H1 (cell line): ENCODE measurements around the gene HGFAC. TPM values are rescaled to one million over a fixed set of nuclear protein-coding genes. Genes with fewer than 3 reads are reported as not detected.

Source experiments
- CHD2 ChIP-seq: IDR thresholded peaks from 2 replicates; pipeline ENCODE4 v1.6.1; 2012; ENCODE audit warnings: low read length, improper control_type of control experiment
- GABPA ChIP-seq: IDR thresholded peaks from 2 replicates; pipeline ENCODE4 v1.6.1; 2011; ENCODE audit warnings: mild to moderate bottlenecking, low read length, moderate library complexity, borderline replicate concordance; ENCODE audit not compliant: insufficient read depth
- PHF8 ChIP-seq: fragments of 200-600 bp; sonication (generic); conservative IDR thresholded peaks from 2 replicates; pipeline ENCODE4 v1.7.1; 2012; ENCODE audit warnings: low read depth, mild to moderate bottlenecking, inconsistent platforms, low read length, moderate library complexity
- RFX5 ChIP-seq: IDR thresholded peaks from 2 replicates; pipeline ENCODE4 v1.6.1; 2011; ENCODE audit warnings: low read depth, low read length, improper control_type of control experiment, borderline replicate concordance
- RXRA ChIP-seq: IDR thresholded peaks from 2 replicates; pipeline ENCODE4 v1.6.1; 2011; ENCODE audit warnings: low read depth, mild to moderate bottlenecking, low read length, moderate library complexity; ENCODE audit not compliant: insufficient read depth
- SIN3A ChIP-seq, 2 experiments: IDR thresholded peaks in 1 of 2; conservative IDR thresholded peaks in 1 of 2; 2 replicates each; pipeline ENCODE4 v1.6.1; 2011 to 2012; ENCODE audit warnings: low read length in 2 of 2, improper control_type of control experiment in 1 of 2, low read depth in 1 of 2, mild to moderate bottlenecking in 1 of 2
- SIRT6 ChIP-seq: IDR thresholded peaks from one replicate; pipeline ENCODE4 v1.7.1; 2012; ENCODE audit warnings: low read length, inconsistent platforms
- SP4 ChIP-seq: IDR thresholded peaks from 2 replicates; pipeline ENCODE4 v1.6.1; 2012; ENCODE audit warnings: low read length, inconsistent platforms
- ZNF274 ChIP-seq: IDR thresholded peaks from 2 replicates; pipeline ENCODE4 v1.7.0; 2012; ENCODE audit warnings: low read length, borderline replicate concordance; ENCODE audit errors: extremely low read depth
- polyA plus RNA-seq, 7 experiments: library from polyadenylated mRNA; depleted of rRNA in 3 of 7; stranded (reverse) in 5 of 7; unstranded in 2 of 7; fragments of >200 nt in 5 of 7; fragments of 200-250 nt in 2 of 7; gene quantifications; 1 replicate in 5 of 7; 2 replicates in 1 of 7; 4 replicates in 1 of 7; pipeline versions ENCODE4 v1.2.1 to v1.2.3, GENCODE V29; 2011 to 2013; ENCODE audit warnings: missing spikeins in 2 of 7, mixed read lengths in 2 of 7
- total RNA-seq: library from RNA; stranded (reverse); fragmentation: NEBNext Ultra II Directional; extraction: Animal tissue kit (Norgen Biotek cat#: 25700); gene quantifications from 2 replicates; pipeline ENCODE4 v1.2.1, GENCODE V29; 2021

HGFAC gene
- total and polyA plus RNA-seq, 2 of the 8 experiments (the other 6 are each of a cell fraction or from before 2014, with no cell fraction given), result 0.14 to 0.15 TPM

DNA sequence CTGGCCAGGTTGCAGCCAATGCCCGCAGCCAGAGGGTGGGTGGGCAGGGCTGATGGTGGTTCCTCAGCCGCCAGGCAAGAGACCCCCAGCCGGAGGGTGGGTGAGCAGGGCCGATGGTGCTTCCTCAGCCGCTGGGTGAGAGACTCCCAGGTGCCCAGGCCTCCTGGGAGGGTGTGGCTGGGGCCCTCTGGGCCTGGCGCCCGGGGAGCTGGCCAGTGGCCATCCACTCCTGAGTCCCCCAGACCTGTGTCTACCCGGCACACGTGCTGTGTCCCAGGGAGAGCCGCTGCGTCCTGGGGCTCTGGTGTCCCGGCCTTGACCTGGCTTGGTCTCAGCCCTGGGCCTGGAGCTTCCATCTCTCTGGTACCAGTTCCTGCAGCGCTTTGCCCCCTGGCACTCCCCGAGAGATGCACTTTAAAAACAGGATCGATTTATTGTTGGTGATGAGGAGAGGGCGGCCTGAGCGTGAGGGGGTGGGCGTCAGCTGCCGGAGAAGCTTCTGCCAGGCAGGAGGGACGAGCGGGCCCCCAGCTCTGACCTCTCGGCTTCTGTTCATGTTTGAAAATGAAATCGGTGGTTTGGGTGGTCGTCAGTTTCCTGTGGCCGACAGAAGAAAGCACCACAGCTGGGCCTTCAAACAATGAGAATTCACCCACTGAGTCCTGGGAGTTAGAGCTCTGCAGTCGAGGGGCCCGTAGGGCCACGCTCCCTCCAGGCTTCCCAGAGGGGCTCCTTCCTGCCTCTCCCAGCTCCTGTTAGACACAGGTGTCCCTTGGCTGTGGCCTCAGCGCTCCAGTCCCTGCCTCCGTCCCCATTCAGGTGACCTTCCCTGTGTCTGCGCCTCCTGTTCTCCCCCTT, 27.8 kb downstream of the HGFAC start (continued):
- no peak for TF ChIP-seq CHD2
- no peak for TF ChIP-seq RXRA
- no peak for TF ChIP-seq SIRT6
- TF ChIP-seq GABPA, result no peak
- TF ChIP-seq SP4, result no peak
- no peak for TF ChIP-seq RFX5
- TF ChIP-seq PHF8, result no peak
- no peak for TF ChIP-seq ZNF274
- no peak for TF ChIP-seq SIN3A (conservative IDR thresholded peaks at IDR 0.05 in 1 of 2, IDR thresholded peaks at IDR 0.05 in 1 of 2; ENCODE audit: low read depth in 1 of 2, low read length in 2 of 2)
- TF ChIP-seq, all 59 proteins: peak for 0
